ENCODE measurements around the gene CD2BP2.

CD2BP2 gene

DNA sequence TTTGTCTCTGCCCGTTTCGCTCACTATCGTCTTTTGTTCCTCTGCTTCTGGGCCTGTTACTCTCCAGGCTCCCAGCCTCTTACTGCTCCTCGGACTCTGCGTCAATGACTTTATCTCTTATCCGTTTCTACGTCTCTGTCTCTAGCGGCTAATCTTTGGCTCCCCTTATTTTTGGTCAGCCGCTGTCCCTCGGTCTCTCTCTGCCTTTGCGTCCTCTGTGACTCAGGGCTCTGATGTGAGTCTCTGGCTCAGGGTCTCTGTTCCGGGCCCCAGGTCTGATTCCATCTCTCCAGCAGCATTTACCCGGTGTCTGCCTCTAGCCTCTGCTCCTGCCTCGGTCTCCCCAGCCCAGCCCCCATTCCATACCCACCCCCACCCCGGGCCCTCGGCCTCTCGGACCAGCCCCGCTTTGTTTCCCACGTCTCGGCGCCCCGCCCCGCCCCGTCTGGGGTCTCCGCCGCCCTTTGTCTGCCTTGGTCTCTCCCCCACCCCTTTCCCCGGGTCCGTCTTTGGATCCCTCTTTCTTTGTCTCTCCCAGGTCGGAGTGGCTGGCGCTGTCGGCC, 39.6 kb upstream of the CD2BP2 start:
- Histone ChIP-seq H3K9ac (ENCODE audit: low read depth, low read length) (peak overlapping the region; percentile 82), H3K9me3 (ENCODE audit: control insufficient read depth, insufficient read depth, low read length) (no peaks in the 10 kb centered on the region), H3K4me3 (ENCODE audit: low read depth, low read length) (peak overlapping the region; percentile 81), H3K27me3 (ENCODE audit: control insufficient read depth, insufficient read depth, low read length) (no peaks in the 10 kb centered on the region), H3K4me1 (ENCODE audit: control insufficient read depth, insufficient read depth, low read length) (peaks cover 5% of the 10 kb centered on the region), H3K36me3 (ENCODE audit: control insufficient read depth, insufficient read depth, low read length) (peaks cover 13% of the 10 kb centered on the region)

- H3K36me3 ChIP-seq (ENCODE audit: control insufficient read depth, insufficient read depth, low read length) = no peaks in the 10 kb centered on the region
- no peaks in the 10 kb centered on the region for H3K9me3 ChIP-seq (ENCODE audit: control insufficient read depth, insufficient read depth, low read length)
- no peaks in the 10 kb centered on the region for H3K4me1 ChIP-seq (ENCODE audit: control insufficient read depth, insufficient read depth, low read length)
- no peak overlapping the region for H3K4me3 ChIP-seq (ENCODE audit: low read depth, low read length)
- no peak overlapping the region for H3K9ac ChIP-seq (ENCODE audit: low read depth, low read length)
- no peaks in the 10 kb centered on the region for H3K27me3 ChIP-seq (ENCODE audit: control insufficient read depth, insufficient read depth, low read length)
Observed at GRCh38 chr16:30383521-30383920, 28.4 kb upstream of the CD2BP2 start.

DNA sequence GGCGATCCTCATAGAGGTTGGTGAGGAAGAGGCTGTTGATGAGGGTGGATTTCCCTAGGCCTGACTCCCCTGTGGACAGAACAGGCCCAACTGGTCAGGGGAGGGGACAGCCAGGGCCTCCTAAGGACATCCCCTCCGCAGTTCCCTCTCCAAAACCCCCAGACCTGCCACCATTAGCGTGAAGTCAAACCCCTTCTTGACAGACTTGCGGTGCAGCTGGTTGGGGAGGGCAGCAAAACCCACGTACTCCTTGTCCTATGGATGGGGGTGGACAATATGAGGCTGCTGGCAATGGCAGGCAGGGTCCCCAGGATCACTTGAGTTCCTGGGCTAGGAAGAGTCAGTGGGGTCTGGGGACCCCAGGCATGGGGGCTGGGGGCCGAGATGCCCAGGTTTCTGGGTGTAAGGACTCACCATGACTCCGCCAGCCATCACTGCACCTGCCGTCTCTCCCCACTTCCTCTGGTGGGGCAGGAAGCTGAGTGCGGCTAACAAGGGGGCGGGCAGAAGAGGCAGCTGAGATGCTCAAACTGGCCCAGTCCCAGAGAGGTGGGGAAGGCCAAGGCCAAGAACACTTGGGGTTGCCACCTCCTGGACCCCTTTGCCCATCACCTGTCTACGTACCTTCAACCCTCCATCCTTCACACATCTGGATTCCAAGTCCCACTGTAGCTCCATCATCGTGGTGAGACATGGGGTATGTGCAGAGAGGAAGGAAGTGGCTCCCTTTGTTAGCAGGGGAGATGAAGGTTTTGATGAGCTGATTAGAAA, 27.2 kb upstream of the CD2BP2 start, which contains the start of gene SEPTIN1:
Gene SEPTIN1 (minus strand): TSS at position 451 of the 771 bp plus-strand sequence. CDS start 19 bp downstream, at position 432.
- Histone ChIP-seq H3K4me1 (ENCODE audit: control insufficient read depth, insufficient read depth, low read length) (no peaks in the 10 kb centered on the region), H3K9ac (ENCODE audit: low read depth, low read length) (no peak within 1 kb of the TSS), H3K4me3 (ENCODE audit: low read depth, low read length) (no peak within 1 kb of the TSS)

DNA sequence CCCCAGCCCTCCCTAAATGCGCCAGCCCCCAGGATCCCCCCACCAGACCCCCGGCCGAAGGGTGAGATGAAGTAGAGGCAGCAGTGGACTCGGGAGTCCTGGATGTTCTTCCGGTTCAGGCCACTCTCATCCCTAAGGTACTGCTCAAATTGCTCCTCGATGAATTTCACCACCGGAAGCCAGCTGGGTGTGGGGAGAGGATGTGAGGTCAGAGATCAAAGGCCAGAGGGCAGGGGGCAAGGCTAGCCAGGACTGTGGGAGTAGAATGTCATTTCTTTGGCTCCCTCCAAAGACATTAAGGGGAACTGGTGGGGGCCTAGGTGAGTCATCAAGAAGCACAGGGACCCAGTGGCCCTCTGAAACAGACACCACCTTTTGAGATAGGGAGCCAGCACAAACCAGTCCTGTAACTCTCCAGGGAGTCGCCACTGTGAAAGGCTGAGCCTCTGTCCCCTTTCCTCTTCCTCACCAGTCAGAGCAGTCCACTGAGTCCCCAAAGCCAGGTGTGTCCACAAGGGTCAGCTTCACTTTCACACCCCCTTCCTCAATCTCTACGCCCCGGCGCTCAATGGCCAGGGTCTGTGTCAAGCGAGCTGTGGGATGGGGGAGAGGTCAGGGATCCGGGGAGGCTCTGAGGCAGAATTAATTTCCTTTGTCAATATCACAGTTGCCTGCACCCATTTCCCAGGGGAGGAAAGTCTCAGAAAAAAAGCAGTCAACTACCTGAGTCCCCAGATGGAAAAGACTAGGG, 26.4 kb upstream of the CD2BP2 start:
- H3K4me1 ChIP-seq (ENCODE audit: control insufficient read depth, insufficient read depth, low read length) = no peaks in the 10 kb centered on the region
- H3K36me3 ChIP-seq (ENCODE audit: control insufficient read depth, insufficient read depth, low read length) = no peaks in the 10 kb centered on the region
- no peaks in the 10 kb centered on the region for H3K9me3 ChIP-seq (ENCODE audit: control insufficient read depth, insufficient read depth, low read length)
- no peaks in the 10 kb centered on the region for H3K27me3 ChIP-seq (ENCODE audit: control insufficient read depth, insufficient read depth, low read length)
- H3K9ac ChIP-seq (ENCODE audit: low read depth, low read length) = no peak overlapping the region
- no peak overlapping the region for H3K4me3 ChIP-seq (ENCODE audit: low read depth, low read length)

More for the DNA sequence above, 27.2 kb upstream of the CD2BP2 start, which contains the start of gene SEPTIN1:
- Histone ChIP-seq H3K27me3 (ENCODE audit: control insufficient read depth, insufficient read depth, low read length) (no peaks in the 10 kb centered on the region), H3K9me3 (ENCODE audit: control insufficient read depth, insufficient read depth, low read length) (no peaks in the 10 kb centered on the region), H3K36me3 (ENCODE audit: control insufficient read depth, insufficient read depth, low read length) (no peaks in the 10 kb centered on the region)

DNA sequence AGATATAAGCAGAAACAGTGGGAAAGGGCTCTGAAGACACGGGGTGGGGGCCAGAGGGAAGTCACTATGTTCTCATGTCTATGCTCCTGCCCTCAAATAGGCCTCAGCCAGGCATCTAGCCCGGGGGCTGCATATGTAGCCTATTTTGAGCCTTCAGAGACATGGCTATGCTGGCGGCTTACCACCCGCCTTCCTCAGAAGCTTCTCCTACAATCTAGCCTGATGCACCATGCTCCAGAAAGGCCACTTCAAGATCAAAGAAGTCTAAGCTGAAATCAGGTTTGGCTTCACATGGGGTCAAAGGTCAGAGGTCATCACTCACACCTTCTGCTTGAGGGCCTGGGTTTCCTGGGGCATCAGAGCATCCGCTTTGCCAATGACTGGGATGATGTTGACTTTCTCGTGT, 25.7 kb upstream of the CD2BP2 start:
- Histone ChIP-seq H3K9me3 (ENCODE audit: control insufficient read depth, insufficient read depth, low read length) (no peaks in the 10 kb centered on the region), H3K4me1 (ENCODE audit: control insufficient read depth, insufficient read depth, low read length) (no peaks in the 10 kb centered on the region), H3K9ac (ENCODE audit: low read depth, low read length) (no peak overlapping the region), H3K36me3 (ENCODE audit: control insufficient read depth, insufficient read depth, low read length) (no peaks in the 10 kb centered on the region), H3K4me3 (ENCODE audit: low read depth, low read length) (no peak overlapping the region), H3K27me3 (ENCODE audit: control insufficient read depth, insufficient read depth, low read length) (no peaks in the 10 kb centered on the region)

- H3K27me3 ChIP-seq (ENCODE audit: control insufficient read depth, insufficient read depth, low read length) = no peaks in the 10 kb centered on the region
- H3K4me1 ChIP-seq (ENCODE audit: control insufficient read depth, insufficient read depth, low read length) = no peaks in the 10 kb centered on the region
Observed at GRCh38 chr16:30380072-30380802, 25.1 kb upstream of the CD2BP2 start.

DNA sequence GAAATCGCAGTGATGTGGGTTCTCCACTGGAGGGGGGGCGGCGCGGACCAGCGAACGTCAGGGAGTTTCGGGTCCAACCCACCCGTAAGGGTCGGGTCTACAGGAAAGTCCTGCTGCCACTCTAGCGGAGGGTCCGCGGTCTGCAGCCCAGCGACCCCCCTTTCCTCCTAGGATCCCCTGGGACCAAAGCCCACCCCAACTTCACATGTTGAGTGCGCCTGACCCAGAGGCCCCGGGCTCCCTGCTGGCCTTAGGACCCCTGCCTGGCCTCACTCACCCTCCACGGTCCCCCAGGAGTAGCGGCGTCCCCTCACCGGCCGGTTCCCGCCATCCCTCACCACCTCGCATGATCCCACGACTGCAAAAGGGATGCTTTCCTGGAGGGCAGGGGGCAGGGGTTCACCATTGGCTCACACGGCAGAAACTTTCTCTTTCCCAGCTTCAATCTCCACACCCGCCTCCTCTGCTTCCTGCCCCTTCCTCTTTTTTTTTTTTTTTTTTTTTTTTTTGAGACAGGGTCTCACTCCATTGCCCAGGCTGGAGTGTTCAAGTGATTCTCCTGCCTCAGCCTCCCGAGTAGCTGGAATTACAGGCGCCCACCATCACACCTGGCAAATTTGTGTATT, 24.2 kb upstream of the CD2BP2 start:
- H3K4me3 ChIP-seq (ENCODE audit: low read depth, low read length) = peak overlapping the region; percentile 99
- no peaks in the 10 kb centered on the region for H3K9me3 ChIP-seq (ENCODE audit: control insufficient read depth, insufficient read depth, low read length)
- no peaks in the 10 kb centered on the region for H3K27me3 ChIP-seq (ENCODE audit: control insufficient read depth, insufficient read depth, low read length)
- no peaks in the 10 kb centered on the region for H3K36me3 ChIP-seq (ENCODE audit: control insufficient read depth, insufficient read depth, low read length)
- peak overlapping the region; percentile 73 for H3K9ac ChIP-seq (ENCODE audit: low read depth, low read length)
- no peaks in the 10 kb centered on the region for H3K4me1 ChIP-seq (ENCODE audit: control insufficient read depth, insufficient read depth, low read length)

More at GRCh38 chr16:30380072-30380802, 25.1 kb upstream of the CD2BP2 start:
- no peak overlapping the region for H3K9ac ChIP-seq (ENCODE audit: low read depth, low read length)
- H3K9me3 ChIP-seq (ENCODE audit: control insufficient read depth, insufficient read depth, low read length) = no peaks in the 10 kb centered on the region
- no peaks in the 10 kb centered on the region for H3K36me3 ChIP-seq (ENCODE audit: control insufficient read depth, insufficient read depth, low read length)
- H3K4me3 ChIP-seq (ENCODE audit: low read depth, low read length) = no peak overlapping the region

- Histone ChIP-seq H3K9ac (ENCODE audit: low read depth, low read length) (peak overlapping the region; percentile 81), H3K36me3 (ENCODE audit: control insufficient read depth, insufficient read depth, low read length) (no peaks in the 10 kb centered on the region), H3K4me3 (ENCODE audit: low read depth, low read length) (peak overlapping the region; percentile 99), H3K9me3 (ENCODE audit: control insufficient read depth, insufficient read depth, low read length) (no peaks in the 10 kb centered on the region), H3K27me3 (ENCODE audit: control insufficient read depth, insufficient read depth, low read length) (no peaks in the 10 kb centered on the region), H3K4me1 (ENCODE audit: control insufficient read depth, insufficient read depth, low read length) (no peaks in the 10 kb centered on the region)
Observed at GRCh38 chr16:30378236-30379157, 23.4 kb upstream of the CD2BP2 start.

GRCh38 chr16:30377812-30378235, 22.7 kb upstream of the CD2BP2 start:
- Histone ChIP-seq H3K4me3 (ENCODE audit: low read depth, low read length) (peak overlapping the region; percentile 64), H3K4me1 (ENCODE audit: control insufficient read depth, insufficient read depth, low read length) (no peaks in the 10 kb centered on the region), H3K36me3 (ENCODE audit: control insufficient read depth, insufficient read depth, low read length) (no peaks in the 10 kb centered on the region), H3K9ac (ENCODE audit: low read depth, low read length) (peak overlapping the region; percentile 65), H3K9me3 (ENCODE audit: control insufficient read depth, insufficient read depth, low read length) (no peaks in the 10 kb centered on the region), H3K27me3 (ENCODE audit: control insufficient read depth, insufficient read depth, low read length) (no peaks in the 10 kb centered on the region)

GRCh38 chr16:30377050-30377811, 22.1 kb upstream of the CD2BP2 start:
- Histone ChIP-seq H3K27me3 (ENCODE audit: control insufficient read depth, insufficient read depth, low read length) (no peaks in the 10 kb centered on the region), H3K36me3 (ENCODE audit: control insufficient read depth, insufficient read depth, low read length) (no peaks in the 10 kb centered on the region), H3K4me1 (ENCODE audit: control insufficient read depth, insufficient read depth, low read length) (no peaks in the 10 kb centered on the region), H3K9ac (ENCODE audit: low read depth, low read length) (peak overlapping the region; percentile 56), H3K4me3 (ENCODE audit: low read depth, low read length) (peak overlapping the region; percentile 64), H3K9me3 (ENCODE audit: control insufficient read depth, insufficient read depth, low read length) (no peaks in the 10 kb centered on the region)

Measured in iPS-15b (cell line).